IMR-90 (cell line): ENCODE data around the gene PAWR. TPM values are rescaled to one million over a fixed set of nuclear protein-coding genes. Genes with fewer than 3 reads are reported as not detected.

Experiments
- ATAC-seq: fragments of 200-7000 bp; cut with Tn5 transposase; 2 replicates; pipeline ENCODE4 v1.9.1; 2020; ENCODE audit warnings: low read depth, mild to moderate bottlenecking, moderate library complexity
- BruUV-seq: library from RNA; stranded (reverse); fragments of 400-500 nt; replicated peaks from 2 replicates; lab custom pipeline; 2021; lab: Mats Ljungman, UMichigan
- CTCF ChIA-PET: fragments of 300-600 bp; formaldehyde crosslinking; extraction: SDS; loops from one replicate; lab custom pipeline; 2021; ENCODE audit warnings: antibody characterized with exemption; lab: Yijun Ruan, JAX
- POLR2A ChIA-PET: fragments of 300-600 bp; sonication (Branson Sonifier 250); formaldehyde crosslinking; loops from one replicate; lab custom pipeline; 2022; ENCODE audit warnings: antibody characterized with exemption; ENCODE audit not compliant: unreplicated experiment; lab: Charles Lee
- DNase-seq: peaks from one replicate; pipeline ENCODE4 v3.0.0; 2013
- H2AFZ ChIP-seq: replicated peaks from 2 replicates; pipeline ENCODE3; 2013; ENCODE audit warnings: low read length, mild to moderate bottlenecking; ENCODE audit not compliant: poor library complexity
- H2AK5ac ChIP-seq: 2 replicates; pipeline ENCODE4 v1.6.1; 2013; ENCODE audit warnings: low read depth, low read length, inconsistent platforms
- H2AK9ac ChIP-seq: replicated peaks from 2 replicates; pipeline ENCODE3; 2013; ENCODE audit warnings: mild to moderate bottlenecking, low read depth, low read length, moderate library complexity; ENCODE audit not compliant: poor library complexity
- H2BK120ac ChIP-seq: 2 replicates; pipeline ENCODE4 v1.6.1; 2013; ENCODE audit warnings: low read depth, low read length, inconsistent platforms
- H2BK15ac ChIP-seq: 3 replicates; pipeline ENCODE4 v1.6.1; 2013; ENCODE audit warnings: low read depth, low read length, inconsistent platforms
- H2BK20ac ChIP-seq: 2 replicates; pipeline ENCODE4 v1.6.1; 2013; ENCODE audit warnings: low read depth, mild to moderate bottlenecking, inconsistent platforms, low read length, moderate library complexity
- H2BK5ac ChIP-seq: 2 replicates; pipeline ENCODE4 v1.6.1; 2013; ENCODE audit warnings: mild to moderate bottlenecking, low read depth, low read length, inconsistent platforms; ENCODE audit not compliant: poor library complexity, severe bottlenecking
- H3K14ac ChIP-seq: replicated peaks from 2 replicates; pipeline ENCODE4 v1.6.1; 2013; ENCODE audit warnings: low read depth, low read length, inconsistent platforms
- H3K18ac ChIP-seq: 2 replicates; pipeline ENCODE4 v1.6.1; 2013; ENCODE audit warnings: low read depth, low read length, control low read depth
- H3K23ac ChIP-seq: 2 replicates; pipeline ENCODE4 v1.6.1; 2013; ENCODE audit warnings: low read depth, low read length, inconsistent platforms
- H3K27ac ChIP-seq: 2 replicates; pipeline ENCODE4 v1.5.1; 2013; ENCODE audit warnings: mild to moderate bottlenecking, control low read depth, low read length; ENCODE audit not compliant: insufficient read depth
- H3K27me3 ChIP-seq: 2 replicates; pipeline ENCODE4 v1.6.1; 2013; ENCODE audit warnings: low read length; ENCODE audit not compliant: control insufficient read depth, insufficient read depth
- H3K36me3 ChIP-seq: 2 replicates; pipeline ENCODE4 v1.6.1; 2013; ENCODE audit warnings: low read length, mixed read lengths; ENCODE audit not compliant: control insufficient read depth, insufficient read depth
- H3K4ac ChIP-seq: 2 replicates; pipeline ENCODE4 v1.6.1; 2013; ENCODE audit warnings: low read depth, low read length, inconsistent platforms
- H3K4me1 ChIP-seq: 2 replicates; pipeline ENCODE4 v1.6.1; 2013; ENCODE audit warnings: low read length, mixed read lengths; ENCODE audit not compliant: control insufficient read depth, insufficient read depth
- H3K4me2 ChIP-seq: 2 replicates; pipeline ENCODE4 v1.6.1; 2013; ENCODE audit warnings: low read depth, mild to moderate bottlenecking, control low read depth, low read length, moderate library complexity
- H3K4me3 ChIP-seq: 2 replicates; pipeline ENCODE4 v1.5.1; 2013; ENCODE audit warnings: low read depth, mild to moderate bottlenecking, control low read depth, low read length, moderate library complexity; ENCODE audit not compliant: insufficient read depth
- H3K56ac ChIP-seq: 2 replicates; pipeline ENCODE4 v1.6.1; 2013; ENCODE audit warnings: low read length, inconsistent platforms; ENCODE audit not compliant: insufficient read depth; ENCODE audit errors: extremely low read depth
- H3K79me1 ChIP-seq, 2 experiments: 2 replicates each; pipeline ENCODE4 v1.6.1; 2013; ENCODE audit warnings: low read length in 2 of 2, inconsistent platforms in 1 of 2, low read depth in 1 of 2
- H3K9ac ChIP-seq: 2 replicates; pipeline ENCODE4 v1.6.1; 2013; ENCODE audit warnings: low read depth, low read length, control low read depth
- H3K9me1 ChIP-seq: 2 replicates; pipeline ENCODE4 v1.6.1; 2013; ENCODE audit warnings: low read length, inconsistent platforms; ENCODE audit not compliant: insufficient read depth
- H3K9me3 ChIP-seq: 2 replicates; pipeline ENCODE4 v1.6.1; 2013; ENCODE audit warnings: low read length; ENCODE audit not compliant: control insufficient read depth, insufficient read depth
- H4K20me1 ChIP-seq: 2 replicates; pipeline ENCODE4 v1.6.1; 2013; ENCODE audit warnings: low read length, inconsistent platforms; ENCODE audit not compliant: insufficient read depth
- H4K5ac ChIP-seq: 2 replicates; pipeline ENCODE4 v1.6.1; 2013; ENCODE audit warnings: mild to moderate bottlenecking, low read depth, low read length, control low read depth
- H4K8ac ChIP-seq, 2 experiments: 2 replicates each; pipeline ENCODE4 v1.6.1; 2013; ENCODE audit warnings: low read depth in 2 of 2, low read length in 2 of 2, control low read depth in 1 of 2, inconsistent platforms in 1 of 2
- H4K91ac ChIP-seq: 2 replicates; pipeline ENCODE4 v1.6.1; 2013; ENCODE audit warnings: low read depth, low read length, inconsistent platforms; ENCODE audit not compliant: insufficient read depth
- BHLHE40 ChIP-seq: fragments of 150-350 bp; IDR thresholded peaks from 2 replicates; pipeline ENCODE4 v1.6.1; 2016; ENCODE audit warnings: mild to moderate bottlenecking, low read depth, low read length
- CEBPB ChIP-seq: IDR thresholded peaks from 2 replicates; pipeline ENCODE4 v1.6.1; 2012; ENCODE audit warnings: low read depth, low read length, improper control_type of control experiment
- CHD1 ChIP-seq: IDR thresholded peaks from 2 replicates; pipeline ENCODE4 v1.6.1; 2012; ENCODE audit warnings: low read depth, low read length, improper control_type of control experiment
- FOS ChIP-seq: fragments of 150-350 bp; IDR thresholded peaks from 2 replicates; pipeline ENCODE4 v1.6.1; 2016; ENCODE audit warnings: low read depth, low read length
- MAFK ChIP-seq: IDR thresholded peaks from 2 replicates; pipeline ENCODE4 v1.6.1; 2012; ENCODE audit warnings: low read depth, low read length, improper control_type of control experiment
- MAZ ChIP-seq: IDR thresholded peaks from 2 replicates; pipeline ENCODE4 v1.6.1; 2012; ENCODE audit warnings: low read depth, mild to moderate bottlenecking, low read length, improper control_type of control experiment, moderate library complexity, borderline replicate concordance
- MXI1 ChIP-seq: IDR thresholded peaks from 2 replicates; pipeline ENCODE4 v1.6.1; 2012; ENCODE audit warnings: low read depth, mild to moderate bottlenecking, low read length, moderate library complexity, borderline replicate concordance
- NFE2L2 ChIP-seq: fragments of 150-350 bp; IDR thresholded peaks from 2 replicates; pipeline ENCODE4 v1.6.1; 2016; ENCODE audit warnings: low read depth, mild to moderate bottlenecking, low read length
- POLR2A ChIP-seq: IDR thresholded peaks from 2 replicates; pipeline ENCODE4 v1.6.1; 2012; ENCODE audit warnings: mild to moderate bottlenecking, low read depth, low read length
- RCOR1 ChIP-seq: IDR thresholded peaks from 2 replicates; pipeline ENCODE4 v1.6.1; 2012; ENCODE audit warnings: mild to moderate bottlenecking, low read length, improper control_type of control experiment; ENCODE audit not compliant: insufficient replicate concordance
- RFX5 ChIP-seq: IDR thresholded peaks from 2 replicates; pipeline ENCODE4 v1.8.0; 2012; ENCODE audit warnings: low read depth, mild to moderate bottlenecking, low read length, moderate library complexity
- SMC3 ChIP-seq: fragments of 150-350 bp; IDR thresholded peaks from 2 replicates; pipeline ENCODE4 v1.6.1; 2016; ENCODE audit warnings: low read depth, mild to moderate bottlenecking, antibody characterized with exemption, low read length, moderate library complexity
- dilution Hi-C: fragments of 300-500 bp; cut with HindIII; formaldehyde crosslinking; loops from one replicate; pipeline ENCODE4 v1.14.3; 2018; ENCODE audit warnings: low sequenced_read_pairs; ENCODE audit not compliant: unreplicated experiment
- in situ Hi-C: fragments of 300-500 bp; cut with MboI; formaldehyde crosslinking; loops from 3 replicates; pipeline ENCODE4 v1.14.3; 2019; ENCODE audit warnings: low sequenced_read_pairs, inconsistent platforms, mixed read lengths
- intact Hi-C: fragments of 100-400 bp; cut with micrococcal nuclease; formaldehyde crosslinking; loops from 2 replicates; pipeline ENCODE4 v1.10.0; 2022
- polyA plus RNA-seq, 3 experiments: library from polyadenylated mRNA; depleted of rRNA; stranded (reverse); fragments of >200 nt; gene quantifications; 2 replicates each; pipeline ENCODE4 v1.2.3, GENCODE V29; 2012; ENCODE audit warnings: low replicate concordance in 1 of 3
- total RNA-seq: library from RNA; depleted of rRNA; stranded (reverse); fragments of >200 nt; gene quantifications from 2 replicates; pipeline ENCODE4 v1.2.3, GENCODE V29; 2012
- TF ChIP-seq, protein P1 (sequence below): fragments of 150-350 bp; IDR thresholded peaks from 2 replicates; pipeline ENCODE4 v1.6.1; 2017; ENCODE audit warnings: mild to moderate bottlenecking, antibody characterized with exemption, low read length, low read depth
- TF ChIP-seq, protein P2 (sequence below): conservative IDR thresholded peaks from 2 replicates; pipeline ENCODE4 v1.5.1; 2012; ENCODE audit warnings: mild to moderate bottlenecking, low read depth, low read length, improper control_type of control experiment
- TF ChIP-seq, protein P3 (sequence below): fragments of 150-350 bp; IDR thresholded peaks from 2 replicates; pipeline ENCODE4 v1.6.1; 2016; ENCODE audit warnings: low read depth, mild to moderate bottlenecking, low read length, moderate library complexity, borderline replicate concordance

Gene PAWR
- total and polyA plus RNA-seq, 2 of the 4 experiments (the other 2 are of a cell fraction) = 13.2 to 13.6 TPM

GRCh38 chr12:79678306-79678705 lies 12.5 kb downstream of the PAWR start:
- DNase-seq = no peak
- Histone ChIP-seq H2AK5ac (no peak overlapping the region), H3K4me3 (no peak overlapping the region), H3K4me1 (no peaks in the 10 kb centered on the region), H3K4me2 (no peak overlapping the region), H3K36me3 (no peaks in the 10 kb centered on the region), H3K9me1 (peaks cover 3% of the 10 kb centered on the region), H4K8ac (no peak overlapping the region), H3K18ac (no peak overlapping the region), H3K9ac (no peak overlapping the region), H4K91ac (no peak overlapping the region), H3K27ac (no peak overlapping the region), H3K79me1 (peaks cover 9 to 61% of the 10 kb centered on the region in 2 experiments; a peak in 3 of 4 replicates), H3K23ac (no peak overlapping the region), H2BK120ac (no peak overlapping the region), H2BK20ac (no peak overlapping the region), H2BK15ac (no peak overlapping the region), H2BK5ac (no peak overlapping the region), H3K9me3 (peaks cover 2% of the 10 kb centered on the region; the same call in 1 of the 2 replicates), H4K20me1 (peaks cover 30% of the 10 kb centered on the region; the same call in 1 of the 2 replicates), H2AFZ (no peak overlapping the region), H4K5ac (no peak overlapping the region), H3K4ac (no peak overlapping the region), H3K27me3 (no peaks in the 10 kb centered on the region), H2AK9ac (no peak overlapping the region), H3K56ac (no peak overlapping the region), H3K14ac (no peak overlapping the region)
- CTCF ChIA-PET = no interaction called here
- no peak for ATAC-seq
- no peak for TF ChIP-seq CHD1
- TF ChIP-seq FOS = no peak
- no peak for TF ChIP-seq NFE2L2
- TF ChIP-seq, protein P1, sequence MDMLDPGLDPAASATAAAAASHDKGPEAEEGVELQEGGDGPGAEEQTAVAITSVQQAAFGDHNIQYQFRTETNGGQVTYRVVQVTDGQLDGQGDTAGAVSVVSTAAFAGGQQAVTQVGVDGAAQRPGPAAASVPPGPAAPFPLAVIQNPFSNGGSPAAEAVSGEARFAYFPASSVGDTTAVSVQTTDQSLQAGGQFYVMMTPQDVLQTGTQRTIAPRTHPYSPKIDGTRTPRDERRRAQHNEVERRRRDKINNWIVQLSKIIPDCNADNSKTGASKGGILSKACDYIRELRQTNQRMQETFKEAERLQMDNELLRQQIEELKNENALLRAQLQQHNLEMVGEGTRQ = no peak
- no peak for TF ChIP-seq BHLHE40
- TF ChIP-seq, protein P2, sequence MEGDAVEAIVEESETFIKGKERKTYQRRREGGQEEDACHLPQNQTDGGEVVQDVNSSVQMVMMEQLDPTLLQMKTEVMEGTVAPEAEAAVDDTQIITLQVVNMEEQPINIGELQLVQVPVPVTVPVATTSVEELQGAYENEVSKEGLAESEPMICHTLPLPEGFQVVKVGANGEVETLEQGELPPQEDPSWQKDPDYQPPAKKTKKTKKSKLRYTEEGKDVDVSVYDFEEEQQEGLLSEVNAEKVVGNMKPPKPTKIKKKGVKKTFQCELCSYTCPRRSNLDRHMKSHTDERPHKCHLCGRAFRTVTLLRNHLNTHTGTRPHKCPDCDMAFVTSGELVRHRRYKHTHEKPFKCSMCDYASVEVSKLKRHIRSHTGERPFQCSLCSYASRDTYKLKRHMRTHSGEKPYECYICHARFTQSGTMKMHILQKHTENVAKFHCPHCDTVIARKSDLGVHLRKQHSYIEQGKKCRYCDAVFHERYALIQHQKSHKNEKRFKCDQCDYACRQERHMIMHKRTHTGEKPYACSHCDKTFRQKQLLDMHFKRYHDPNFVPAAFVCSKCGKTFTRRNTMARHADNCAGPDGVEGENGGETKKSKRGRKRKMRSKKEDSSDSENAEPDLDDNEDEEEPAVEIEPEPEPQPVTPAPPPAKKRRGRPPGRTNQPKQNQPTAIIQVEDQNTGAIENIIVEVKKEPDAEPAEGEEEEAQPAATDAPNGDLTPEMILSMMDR = no peak
- TF ChIP-seq MAZ = no peak
- no peak for TF ChIP-seq SMC3
- no peak for TF ChIP-seq POLR2A
- no peak for TF ChIP-seq CEBPB
- TF ChIP-seq RFX5 = no peak
- TF ChIP-seq MAFK = no peak
- TF ChIP-seq MXI1 = no peak
- TF ChIP-seq, protein P3, sequence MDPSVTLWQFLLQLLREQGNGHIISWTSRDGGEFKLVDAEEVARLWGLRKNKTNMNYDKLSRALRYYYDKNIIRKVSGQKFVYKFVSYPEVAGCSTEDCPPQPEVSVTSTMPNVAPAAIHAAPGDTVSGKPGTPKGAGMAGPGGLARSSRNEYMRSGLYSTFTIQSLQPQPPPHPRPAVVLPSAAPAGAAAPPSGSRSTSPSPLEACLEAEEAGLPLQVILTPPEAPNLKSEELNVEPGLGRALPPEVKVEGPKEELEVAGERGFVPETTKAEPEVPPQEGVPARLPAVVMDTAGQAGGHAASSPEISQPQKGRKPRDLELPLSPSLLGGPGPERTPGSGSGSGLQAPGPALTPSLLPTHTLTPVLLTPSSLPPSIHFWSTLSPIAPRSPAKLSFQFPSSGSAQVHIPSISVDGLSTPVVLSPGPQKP = no peak
- TF ChIP-seq RCOR1 = no peak
- POLR2A ChIA-PET = no interaction called here
- intact Hi-C loops (no loop called here), in situ Hi-C loops (no loop called here), dilution Hi-C loops (no loop called here)
- BruUV-seq = no TSS peak
